Activated effector memory CD4-positive, alpha-beta T cell treated with anti-CD3 and anti-CD28 coated beads, Interleukin-2, amount 50 U/mL, for 16 hours (primary cell): ENCODE data around the gene AWAT2.

ENCODE experiments used
- DNase-seq: peaks from one replicate; pipeline ENCODE4 v3.0.0-alpha.2; 2020

Gene AWAT2

DNA sequence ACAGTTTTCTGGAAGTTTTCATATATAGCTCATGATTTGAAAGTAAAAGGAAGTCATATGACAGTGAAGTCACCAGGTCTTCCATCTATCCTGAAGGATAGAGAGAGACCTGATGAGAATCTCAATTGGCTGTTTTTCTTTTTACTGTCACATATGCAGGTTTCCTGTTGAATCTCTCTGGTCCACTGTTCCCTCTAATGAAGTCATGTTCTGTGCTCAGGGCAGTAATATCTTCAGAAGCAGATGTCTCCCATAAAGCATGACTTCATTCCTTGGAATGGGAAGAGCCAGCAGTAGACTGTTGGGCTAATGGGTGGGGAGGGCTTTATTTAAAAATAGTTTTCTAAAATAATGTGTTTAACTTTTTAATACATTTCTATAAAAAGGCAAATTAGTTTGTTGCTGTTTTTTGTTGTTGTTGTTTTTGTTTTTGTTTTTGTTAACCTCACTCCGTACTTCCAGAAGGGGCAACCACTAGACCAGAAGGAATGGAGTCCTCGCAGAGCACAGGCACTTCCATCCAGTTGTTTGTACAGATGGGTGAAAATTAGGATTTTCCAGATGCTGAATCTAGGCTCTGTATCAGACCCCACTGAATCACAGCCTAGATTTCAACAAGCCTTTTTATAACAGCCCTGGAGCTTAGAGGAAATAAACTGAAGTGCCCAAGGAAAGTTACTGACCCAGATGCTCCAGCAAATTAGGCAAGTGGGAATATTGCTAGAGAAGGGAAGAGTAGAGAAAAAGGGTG lies 54.2 kb downstream of the AWAT2 start:
- no peak for DNase-seq

GRCh38 chrX:69993494-69993893 lies 56.2 kb downstream of the AWAT2 start:
- no peak for DNase-seq

DNA sequence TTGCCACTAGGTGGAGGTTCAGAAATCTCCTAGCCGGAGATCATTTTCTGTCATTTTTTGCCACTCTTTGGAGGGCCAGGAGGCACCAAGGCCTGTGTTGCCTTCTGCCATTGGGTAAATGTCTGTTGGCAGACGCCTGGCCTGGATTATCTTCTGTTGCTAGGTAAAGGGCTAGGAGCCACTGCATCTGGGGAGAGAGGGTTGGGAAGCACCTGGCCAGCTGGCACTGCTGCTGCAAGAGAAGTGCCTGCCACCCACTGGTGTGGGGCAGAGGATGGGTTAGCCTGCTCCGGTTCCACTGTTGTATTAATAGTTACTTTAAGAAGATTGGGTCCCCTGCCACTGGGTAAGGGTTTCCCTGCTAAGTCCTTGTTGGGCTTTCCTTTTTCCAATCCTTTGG lies 58.1 kb downstream of the AWAT2 start:
- no peak for DNase-seq
